Activated CD4-positive, alpha-beta T cell treated with anti-CD3 and anti-CD28 coated beads for 36 hours (primary cell): ENCODE data around the gene MBD6. TPM values are rescaled to one million over a fixed set of nuclear protein-coding genes. Genes with fewer than 3 reads are reported as not detected.
A peak's percentile ranks its signal among the peaks of the same experiment; 100 is the strongest.
"Not testable (repeated sequence)": the region's sequence is repeated elsewhere in the genome, so short reads cannot be mapped to it uniquely, and the experiment has no call there.

ENCODE experiments used
- ATAC-seq: fragments of 200-7000 bp; cut with Tn5 transposase; one replicate; pipeline ENCODE4 v1.10.0; 2021; ENCODE audit warnings: mild to moderate bottlenecking, moderate library complexity
- CTCF ChIA-PET: fragments of 350-600 bp; sonication (Branson Sonifier 250); formaldehyde crosslinking; loops from one replicate; lab custom pipeline; 2021; ENCODE audit warnings: antibody characterized with exemption; lab: Charles Lee
- POLR2A ChIA-PET: fragments of 350-600 bp; sonication (Branson Sonifier 250); formaldehyde crosslinking; loops from one replicate; lab custom pipeline; 2021; ENCODE audit warnings: antibody characterized with exemption, inconsistent platforms; lab: Charles Lee
- DNase-seq: peaks from one replicate; pipeline ENCODE4 v3.0.0-alpha.2; 2020
- H3K27ac Mint-ChIP-seq: one replicate; pipeline ENCODE4 v1.8.0; 2021; ENCODE audit warnings: mixed read lengths
- H3K27me3 Mint-ChIP-seq: one replicate; pipeline ENCODE4 v1.8.0; 2021; ENCODE audit warnings: mixed read lengths
- H3K36me3 Mint-ChIP-seq: one replicate; pipeline ENCODE4 v1.8.0; 2021; ENCODE audit warnings: low read depth, mixed read lengths
- H3K4me1 Mint-ChIP-seq: one replicate; pipeline ENCODE4 v1.8.0; 2021; ENCODE audit warnings: mixed read lengths
- H3K4me3 Mint-ChIP-seq: one replicate; pipeline ENCODE4 v1.8.0; 2021; ENCODE audit warnings: mild to moderate bottlenecking, moderate library complexity, mixed read lengths
- H3K9me3 Mint-ChIP-seq: one replicate; pipeline ENCODE4 v1.8.0; 2021; ENCODE audit warnings: low read depth, mixed read lengths
- intact Hi-C, 2 experiments: fragments of 100-400 bp; cut with DNase I in 1 of 2; cut with micrococcal nuclease in 1 of 2; formaldehyde crosslinking; loops; one replicate each; pipeline versions ENCODE4 v1.14.2 to v1.15.1; 2022 to 2024; cut with DNase I, micrococcal nuclease
- total RNA-seq, 2 experiments: library from RNA; stranded (reverse); gene quantifications; one replicate each; pipeline ENCODE4 v1.2.3, GENCODE V29; 2021

MBD6 gene
- total RNA-seq, 2 experiments from 2014 or later: 31.3 to 43.6 TPM

DNA sequence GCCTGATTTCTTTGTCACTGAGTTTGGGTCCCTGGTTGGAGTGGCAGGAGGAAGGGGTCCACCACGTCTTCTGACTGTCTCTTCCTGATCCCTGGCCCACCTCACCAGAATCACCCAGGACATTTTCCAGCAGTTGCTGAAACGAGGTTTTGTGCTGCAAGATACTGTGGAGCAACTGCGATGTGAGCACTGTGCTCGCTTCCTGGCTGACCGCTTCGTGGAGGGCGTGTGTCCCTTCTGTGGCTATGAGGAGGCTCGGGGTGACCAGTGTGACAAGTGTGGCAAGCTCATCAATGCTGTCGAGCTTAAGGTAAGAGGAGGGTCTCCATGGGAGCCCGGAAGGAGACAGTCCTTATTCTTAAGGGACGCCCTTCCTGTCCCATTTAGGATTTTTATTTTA, 22.4 kb upstream of the MBD6 start:
- intact Hi-C loops: no loop called here
- no peak overlapping the region for H3K27ac Mint-ChIP-seq
- ATAC-seq: no peak
- H3K4me1 Mint-ChIP-seq: peaks cover 9% of the 10 kb centered on the region
- no peak overlapping the region for H3K4me3 Mint-ChIP-seq
- no peak for DNase-seq
- peaks cover 88% of the 10 kb centered on the region for H3K36me3 Mint-ChIP-seq
- no peaks in the 10 kb centered on the region for H3K27me3 Mint-ChIP-seq
- peaks cover 2% of the 10 kb centered on the region for H3K9me3 Mint-ChIP-seq
- CTCF ChIA-PET: interaction anchor here (0.5 to 1.2 kb wide), 3 partner anchors 11 to 683 kb away, joined by 3 read pairs; no protein-coding TSS in a partner anchor
- POLR2A ChIA-PET: interaction anchor here (0.6 kb wide), 1 partner anchor 20 kb away, joined by 3 read pairs; the partner anchor contains the start of gene DDIT3

DNA sequence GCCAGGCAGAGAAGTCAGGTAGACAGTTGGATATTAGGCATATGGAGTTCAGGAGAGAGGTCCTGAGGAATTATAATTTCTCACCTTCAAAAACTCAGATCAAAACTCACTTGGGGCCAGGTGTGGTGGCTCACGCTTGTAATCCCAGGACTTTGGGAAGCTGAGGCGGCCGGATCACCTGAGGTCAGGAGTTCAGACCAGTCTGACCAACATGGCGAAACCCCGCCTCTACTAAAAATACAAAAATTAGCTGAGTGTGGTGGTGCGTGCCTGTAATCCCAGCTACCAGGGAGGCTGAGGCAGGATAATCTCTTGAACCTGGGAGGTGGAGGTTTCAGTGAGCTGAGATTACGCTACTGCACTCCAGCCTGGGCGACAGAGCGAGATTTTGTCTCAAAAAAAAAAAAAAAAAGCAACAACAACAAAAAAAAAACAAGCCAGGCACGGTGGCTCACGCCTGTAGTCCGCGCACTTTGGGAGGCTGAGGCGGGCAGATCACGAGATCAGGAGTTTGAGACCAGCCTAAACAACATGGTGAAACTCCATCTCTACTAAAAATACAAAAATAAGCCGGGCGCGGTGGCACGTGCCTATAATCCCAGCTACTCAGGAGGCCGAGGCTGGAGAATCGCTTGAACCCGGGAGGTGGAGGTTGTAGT, 20.2 kb upstream of the MBD6 start:
- not testable (repeated sequence) for H3K27ac Mint-ChIP-seq, H3K4me1 Mint-ChIP-seq, H3K9me3 Mint-ChIP-seq, H3K27me3 Mint-ChIP-seq, ATAC-seq, H3K4me3 Mint-ChIP-seq, DNase-seq
- ChIA-PET CTCF (interaction anchor here (0.6 to 1.1 kb wide), 4 partner anchors 10 to 121 kb away, joined by 3 to 4 read pairs (median 4); no protein-coding TSS in a partner anchor), POLR2A (interaction anchor here (0.6 to 1.3 kb wide), 4 partner anchors 27 to 870 kb away, joined by 3 to 4 read pairs (median 4); no protein-coding TSS in a partner anchor)
- peaks cover 80% of the 10 kb centered on the region for H3K36me3 Mint-ChIP-seq
- intact Hi-C loops: loop anchor here in 1 of 2 experiments (2.0 kb wide), 1 partner anchor 14 kb away; the partner anchor contains the start of gene MARS1

DNA sequence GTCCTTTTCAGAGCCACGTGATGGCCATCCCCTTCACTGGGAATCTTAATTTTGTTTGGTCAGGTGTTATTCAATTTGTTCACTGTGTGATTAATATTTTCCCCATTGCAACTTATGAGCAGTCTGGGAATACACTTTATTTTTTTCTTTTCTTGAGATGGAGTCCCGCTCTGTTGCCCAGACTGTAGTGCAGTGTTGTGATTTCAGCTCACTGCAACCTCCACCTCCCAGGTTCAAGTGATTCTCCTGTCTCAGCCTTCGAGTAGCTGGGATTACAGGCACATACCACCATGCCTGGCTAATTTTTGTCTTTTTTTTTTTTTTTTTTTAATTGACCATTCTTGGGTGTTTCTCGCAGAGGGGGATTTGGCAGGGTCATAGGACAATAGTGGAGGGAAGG, 16.1 kb upstream of the MBD6 start:
- POLR2A ChIA-PET: interaction anchor here (0.6 kb wide), 1 partner anchor 106 kb away, joined by 8 read pairs; no protein-coding TSS in a partner anchor
- H3K4me1 Mint-ChIP-seq, H3K27ac Mint-ChIP-seq, intact Hi-C loops, ATAC-seq, DNase-seq, H3K27me3 Mint-ChIP-seq, H3K9me3 Mint-ChIP-seq, H3K4me3 Mint-ChIP-seq: not testable (repeated sequence)
- CTCF ChIA-PET: interaction anchor here (0.8 kb wide), 1 partner anchor 15 kb away, joined by 3 read pairs; no protein-coding TSS in a partner anchor
- H3K36me3 Mint-ChIP-seq: peaks cover 62% of the 10 kb centered on the region

DNA sequence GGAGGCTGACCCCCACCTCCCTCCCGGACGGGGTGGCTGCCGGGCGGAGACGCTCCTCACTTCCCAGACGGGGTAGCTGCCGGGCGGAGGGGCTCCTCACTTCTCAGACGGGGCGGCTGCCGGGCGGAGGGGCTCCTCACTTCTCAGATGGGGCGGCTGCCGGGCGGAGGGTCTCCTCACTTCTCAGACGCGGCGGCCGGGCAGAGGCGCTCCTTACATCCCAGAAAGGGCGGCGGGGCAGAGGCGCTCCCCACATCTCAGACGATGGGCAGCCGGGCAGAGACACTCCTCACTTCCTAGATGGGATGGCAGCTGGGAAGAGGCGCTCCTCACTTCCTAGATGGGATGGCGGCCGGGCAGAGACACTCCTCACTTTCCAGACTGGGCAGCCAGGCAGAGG, 14.8 kb upstream of the MBD6 start:
- intact Hi-C loops, DNase-seq, POLR2A ChIA-PET, H3K4me3 Mint-ChIP-seq, CTCF ChIA-PET, H3K27me3 Mint-ChIP-seq, H3K4me1 Mint-ChIP-seq, H3K27ac Mint-ChIP-seq, ATAC-seq, H3K9me3 Mint-ChIP-seq: not testable (repeated sequence)
- H3K36me3 Mint-ChIP-seq: peaks cover 62% of the 10 kb centered on the region

DNA sequence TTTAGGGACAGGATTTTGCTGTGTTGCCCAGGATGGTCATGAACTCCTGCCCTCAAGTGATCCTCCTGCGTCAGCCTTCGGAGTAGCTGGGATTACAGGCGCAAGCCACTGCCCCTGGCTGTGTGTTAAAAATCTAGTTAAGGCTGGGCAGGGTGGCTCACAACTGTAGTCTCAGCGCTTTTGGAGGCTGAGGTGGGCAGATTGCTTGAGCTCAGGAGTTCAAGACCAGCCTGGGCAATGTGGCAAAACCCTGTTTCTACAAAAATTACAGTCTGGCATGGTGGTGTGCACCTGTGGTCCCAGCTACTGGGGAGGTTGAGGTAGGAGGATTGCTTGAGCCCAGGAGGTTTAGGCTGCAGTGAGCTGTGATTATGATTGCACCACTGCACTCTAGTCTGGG, 11.5 kb upstream of the MBD6 start:
- no peak for ATAC-seq
- POLR2A ChIA-PET: interaction anchor here (0.6 kb wide), 1 partner anchor 759 kb away, joined by 5 read pairs; the partner anchor contains the start of gene PRIM1
- no peaks in the 10 kb centered on the region for H3K27me3 Mint-ChIP-seq

DNA sequence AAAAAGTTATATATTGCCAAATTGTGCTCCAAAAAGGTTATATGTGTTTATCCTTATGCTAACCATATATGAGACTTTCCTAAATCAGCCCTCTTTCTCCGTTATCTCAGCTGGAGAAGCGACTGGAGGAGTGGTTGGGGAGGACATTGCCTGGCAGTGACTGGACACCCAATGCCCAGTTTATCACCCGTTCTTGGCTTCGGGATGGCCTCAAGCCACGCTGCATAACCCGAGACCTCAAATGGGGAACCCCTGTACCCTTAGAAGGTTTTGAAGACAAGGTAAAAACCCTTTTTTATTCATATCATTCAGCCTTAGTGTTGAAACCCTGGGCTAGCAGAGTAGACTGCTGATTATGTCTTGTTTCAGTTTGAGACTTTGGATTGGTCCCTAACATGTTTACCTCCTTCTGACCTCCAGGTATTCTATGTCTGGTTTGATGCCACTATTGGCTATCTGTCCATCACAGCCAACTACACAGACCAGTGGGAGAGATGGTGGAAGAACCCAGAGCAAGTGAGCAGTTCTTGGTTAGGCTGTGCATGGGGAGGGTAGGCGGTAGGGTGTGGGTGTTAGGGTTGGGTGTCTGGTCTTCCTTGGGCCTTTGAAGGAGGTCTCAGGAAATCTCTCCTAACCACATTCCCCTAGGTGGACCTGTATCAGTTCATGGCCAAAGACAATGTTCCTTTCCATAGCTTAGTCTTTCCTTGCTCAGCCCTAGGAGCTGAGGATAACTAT, 10.9 kb upstream of the MBD6 start:
- H3K27me3 Mint-ChIP-seq: no peaks in the 10 kb centered on the region
- ChIA-PET CTCF (interaction anchor here (1.1 to 1.7 kb wide), 4 partner anchors 9 to 22 kb away, joined by 3 to 6 read pairs (median 3); no protein-coding TSS in a partner anchor), POLR2A (interaction anchor here (0.5 kb wide), 1 partner anchor 19 kb away, joined by 4 read pairs; no protein-coding TSS in a partner anchor)
- ATAC-seq (no peak), DNase-seq (no peak)
- intact Hi-C loops: no loop called here
- H3K36me3 Mint-ChIP-seq: peaks cover 57% of the 10 kb centered on the region
- no peaks in the 10 kb centered on the region for H3K9me3 Mint-ChIP-seq
- H3K27ac Mint-ChIP-seq: peak overlapping the region; percentile 78
- no peak overlapping the region for H3K4me3 Mint-ChIP-seq
- H3K4me1 Mint-ChIP-seq: peaks cover under 1% of the 10 kb centered on the region

More for the DNA sequence above, 11.5 kb upstream of the MBD6 start:
- intact Hi-C loops: no loop called here
- Mint-ChIP-seq H3K4me3 (no peak overlapping the region), H3K27ac (no peak overlapping the region), H3K4me1 (no peaks in the 10 kb centered on the region), H3K36me3 (peaks cover 55% of the 10 kb centered on the region), H3K9me3 (no peaks in the 10 kb centered on the region)
- CTCF ChIA-PET: interaction anchor here (1.2 to 1.7 kb wide), 2 partner anchors 11 to 20 kb away, joined by 3 to 6 read pairs; no protein-coding TSS in a partner anchor
- no peak for DNase-seq

DNA sequence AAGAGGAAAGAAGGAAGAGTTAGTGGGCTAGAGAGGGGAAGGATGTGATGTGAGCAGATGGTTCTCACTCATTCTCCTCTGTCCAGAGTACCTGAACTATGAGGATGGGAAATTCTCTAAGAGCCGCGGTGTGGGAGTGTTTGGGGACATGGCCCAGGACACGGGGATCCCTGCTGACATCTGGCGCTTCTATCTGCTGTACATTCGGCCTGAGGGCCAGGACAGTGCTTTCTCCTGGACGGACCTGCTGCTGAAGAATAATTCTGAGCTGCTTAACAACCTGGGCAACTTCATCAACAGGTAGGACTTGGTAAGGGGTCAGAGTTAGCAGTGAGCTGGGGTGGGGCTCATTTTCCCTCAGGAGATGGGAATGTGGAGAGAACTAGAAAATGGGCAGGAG, 10.0 kb upstream of the MBD6 start:
- no peaks in the 10 kb centered on the region for H3K9me3 Mint-ChIP-seq
- no peak overlapping the region for H3K4me3 Mint-ChIP-seq
- ChIA-PET POLR2A (interaction anchor here (0.5 kb wide), 1 partner anchor 20 kb away, joined by 4 read pairs; no protein-coding TSS in a partner anchor), CTCF (interaction anchor here (1.1 to 1.7 kb wide), 3 partner anchors 10 to 23 kb away, joined by 3 to 6 read pairs (median 3); no protein-coding TSS in a partner anchor)
- peak overlapping the region; percentile 4 for H3K27ac Mint-ChIP-seq
- peaks cover 5% of the 10 kb centered on the region for H3K4me1 Mint-ChIP-seq
- H3K27me3 Mint-ChIP-seq: no peaks in the 10 kb centered on the region
- ATAC-seq: no peak
- DNase-seq: no peak
- H3K36me3 Mint-ChIP-seq: peaks cover 66% of the 10 kb centered on the region
- intact Hi-C loops: no loop called here

DNA sequence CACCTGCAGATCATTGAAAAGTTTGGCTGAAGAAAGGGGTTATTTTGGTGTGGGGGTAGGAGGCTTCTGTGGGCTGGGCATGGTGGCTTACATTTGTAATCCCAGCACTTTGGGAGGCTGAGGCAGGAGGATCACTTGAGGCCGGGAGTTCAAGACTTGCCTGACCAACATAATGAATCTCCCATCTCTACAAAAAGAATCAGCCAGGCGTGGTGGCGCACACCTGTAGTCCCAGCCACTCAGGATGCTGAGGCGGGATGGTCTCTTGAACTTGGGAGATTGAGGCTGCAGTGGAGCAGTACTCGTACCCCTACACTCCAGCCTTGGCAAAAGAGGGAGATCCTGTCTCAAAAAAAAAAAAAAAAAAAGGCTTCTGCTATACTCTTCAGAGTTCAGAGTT, 9.4 kb upstream of the MBD6 start:
- Mint-ChIP-seq H3K27ac (no peak overlapping the region), H3K27me3 (no peaks in the 10 kb centered on the region), H3K4me3 (no peak overlapping the region), H3K9me3 (no peaks in the 10 kb centered on the region), H3K36me3 (peaks cover 70% of the 10 kb centered on the region), H3K4me1 (peaks cover 8% of the 10 kb centered on the region)
- ChIA-PET POLR2A (no interaction called here), CTCF (interaction anchor here (1.1 kb wide), 1 partner anchor 11 kb away, joined by 3 read pairs; no protein-coding TSS in a partner anchor)
- DNase-seq (no peak), ATAC-seq (no peak)
- intact Hi-C loops: no loop called here

DNA sequence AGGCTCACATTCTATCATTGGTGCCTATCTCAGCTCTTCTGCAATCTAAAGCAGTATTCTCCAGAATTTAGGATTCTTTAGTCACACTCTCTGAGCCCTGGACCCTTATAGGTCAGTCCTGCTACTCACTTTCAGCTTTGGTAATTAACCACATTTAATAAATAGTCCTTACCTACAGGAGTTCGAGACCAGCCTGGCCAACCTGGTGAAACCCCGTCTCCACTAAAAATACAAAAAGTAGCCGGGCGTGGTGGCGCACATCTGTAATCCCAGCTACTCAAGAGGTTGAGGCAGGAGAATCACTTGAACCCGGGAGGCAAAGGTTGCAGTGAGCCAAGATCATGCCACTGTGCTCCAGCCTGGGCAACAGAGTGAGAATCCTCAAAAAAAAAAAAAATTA, 8.9 kb upstream of the MBD6 start:
- H3K27ac Mint-ChIP-seq, H3K9me3 Mint-ChIP-seq, DNase-seq, ATAC-seq, H3K27me3 Mint-ChIP-seq, H3K4me3 Mint-ChIP-seq, intact Hi-C loops: not testable (repeated sequence)
- ChIA-PET POLR2A (interaction anchor here (1.2 kb wide), 1 partner anchor 17 kb away, joined by 7 read pairs; no protein-coding TSS in a partner anchor), CTCF (interaction anchor here (0.7 to 1.3 kb wide), 2 partner anchors 39 to 999 kb away, joined by 3 read pairs; no protein-coding TSS in a partner anchor)
- Mint-ChIP-seq H3K36me3 (peaks cover 71% of the 10 kb centered on the region), H3K4me1 (peaks cover 12% of the 10 kb centered on the region)

DNA sequence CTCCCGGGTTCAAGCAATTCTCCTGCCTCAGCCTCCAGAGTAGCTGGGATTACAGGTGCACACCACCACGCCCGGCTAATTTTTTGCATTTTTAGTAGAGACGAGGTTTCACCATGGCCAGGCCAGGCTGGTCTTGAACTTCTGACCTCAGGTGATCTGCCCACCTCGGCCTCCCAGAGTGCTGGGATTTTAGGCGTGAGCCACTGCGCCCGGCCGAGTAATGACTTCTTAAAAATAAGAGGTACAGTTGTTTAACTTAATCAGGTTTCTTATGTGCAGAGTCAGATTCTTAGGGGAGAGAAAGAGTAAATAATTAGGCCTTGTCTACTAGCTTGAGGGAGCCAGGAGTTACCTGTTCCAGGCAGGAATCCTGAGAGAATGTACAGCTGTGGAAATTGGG, 8.4 kb upstream of the MBD6 start:
- ChIA-PET CTCF (interaction anchor here (0.6 to 1.7 kb wide), 5 partner anchors 38 to 999 kb away, joined by 3 read pairs; no protein-coding TSS in a partner anchor), POLR2A (interaction anchor here (0.6 to 1.2 kb wide), 3 partner anchors 12 to 26 kb away, joined by 3 to 7 read pairs (median 4); partner anchors contain the start of gene MARS1)
- H3K4me3 Mint-ChIP-seq, intact Hi-C loops, H3K9me3 Mint-ChIP-seq, H3K27me3 Mint-ChIP-seq, ATAC-seq, DNase-seq: not testable (repeated sequence)
- Mint-ChIP-seq H3K27ac (peak overlapping the region; percentile 33), H3K4me1 (peaks cover 17% of the 10 kb centered on the region), H3K36me3 (peaks cover 73% of the 10 kb centered on the region)
